Activated T-helper 2 cell treated with anti-CD3 and anti-CD28 coated beads, Interferon-gamma antibody, Interleukin-2, Interleukin-4, amounts not matched to agents 10 μg/mL and 5 μg/mL and 100 μg/mL, durations not matched to agents 14 hours and 24 hours and 36 hours (primary cell): ENCODE measurements around the gene MALL. TPM values are rescaled to one million over a fixed set of nuclear protein-coding genes. Genes with fewer than 3 reads are reported as not detected.

ENCODE experiments used
- DNase-seq: peaks from one replicate; pipeline ENCODE4 v3.0.0; 2021; ENCODE audit warnings: low spot score
- H3K27ac Mint-ChIP-seq: one replicate; pipeline ENCODE4 v1.8.0; 2021; ENCODE audit warnings: mixed read lengths
- H3K27me3 Mint-ChIP-seq: one replicate; pipeline ENCODE4 v1.8.0; 2021; ENCODE audit warnings: low read depth, mixed read lengths
- H3K36me3 Mint-ChIP-seq: one replicate; pipeline ENCODE4 v1.8.0; 2021; ENCODE audit warnings: low read depth, mixed read lengths
- H3K4me1 Mint-ChIP-seq: one replicate; pipeline ENCODE4 v1.8.0; 2021; ENCODE audit warnings: low read depth, mixed read lengths
- H3K4me3 Mint-ChIP-seq: one replicate; pipeline ENCODE4 v1.8.0; 2021; ENCODE audit warnings: low read depth, mild to moderate bottlenecking, moderate library complexity, mixed read lengths
- H3K9me3 Mint-ChIP-seq: one replicate; pipeline ENCODE4 v1.8.0; 2021; ENCODE audit warnings: mixed read lengths
- intact Hi-C: fragments of 100-400 bp; cut with micrococcal nuclease; formaldehyde crosslinking; loops from one replicate; pipeline ENCODE4 v1.15.1; 2023
- total RNA-seq: library from RNA; stranded (reverse); gene quantifications from 2 replicates; pipeline ENCODE4 v1.2.3, GENCODE V29; 2022

The MALL gene
- total RNA-seq, 1 donor from 2014 or later, result 2.3 TPM

DNA sequence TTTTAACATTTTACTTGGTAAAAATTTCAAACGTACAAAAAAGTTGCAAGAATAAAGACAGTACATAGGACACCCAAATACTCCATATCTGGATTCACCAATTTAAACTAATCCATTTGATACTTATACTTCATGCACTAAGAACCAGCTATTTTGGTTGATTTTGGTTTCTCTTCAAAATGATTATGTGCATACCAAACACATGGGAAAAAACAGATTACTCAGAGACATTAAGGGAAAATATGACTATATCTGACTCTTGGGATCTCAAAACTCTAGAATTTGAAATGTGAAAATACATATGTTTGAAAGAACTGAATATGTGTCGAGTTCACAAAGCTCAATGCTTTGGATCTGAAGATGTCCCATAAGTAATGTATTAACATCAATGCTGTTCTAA is 15.5 kb upstream of the MALL start:
- Mint-ChIP-seq H3K27ac (no peak overlapping the region), H3K4me1 (peaks cover 5% of the 10 kb centered on the region), H3K36me3 (no peaks in the 10 kb centered on the region), H3K9me3 (peaks cover 26% of the 10 kb centered on the region), H3K27me3 (peaks cover 2% of the 10 kb centered on the region), H3K4me3 (no peak overlapping the region)
- DNase-seq, result no peak
- intact Hi-C loops, result no loop called here

DNA sequence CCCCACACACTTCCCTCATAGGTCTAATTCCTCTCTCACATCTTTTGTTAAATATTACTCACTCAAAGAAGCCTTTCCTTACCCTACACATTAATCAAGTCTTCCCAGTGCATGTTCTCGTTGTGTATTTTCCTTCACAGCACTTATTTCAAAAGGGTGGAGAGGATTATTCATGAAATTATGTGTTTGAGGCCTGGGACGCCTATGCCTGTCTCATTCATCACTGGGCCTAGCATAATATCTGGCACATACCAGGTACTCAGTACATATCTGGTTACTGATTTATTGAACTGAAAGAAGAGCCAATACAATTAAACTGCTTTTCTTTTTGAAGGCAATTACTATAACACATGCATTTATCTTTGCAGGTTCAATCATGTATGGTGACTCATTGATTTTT is 15.1 kb upstream of the MALL start:
- Mint-ChIP-seq H3K4me3 (no peak overlapping the region), H3K36me3 (no peaks in the 10 kb centered on the region), H3K27me3 (peaks cover 2% of the 10 kb centered on the region), H3K9me3 (peaks cover 26% of the 10 kb centered on the region), H3K4me1 (peaks cover 8% of the 10 kb centered on the region), H3K27ac (no peak overlapping the region)
- intact Hi-C loops, result no loop called here
- no peak for DNase-seq

DNA sequence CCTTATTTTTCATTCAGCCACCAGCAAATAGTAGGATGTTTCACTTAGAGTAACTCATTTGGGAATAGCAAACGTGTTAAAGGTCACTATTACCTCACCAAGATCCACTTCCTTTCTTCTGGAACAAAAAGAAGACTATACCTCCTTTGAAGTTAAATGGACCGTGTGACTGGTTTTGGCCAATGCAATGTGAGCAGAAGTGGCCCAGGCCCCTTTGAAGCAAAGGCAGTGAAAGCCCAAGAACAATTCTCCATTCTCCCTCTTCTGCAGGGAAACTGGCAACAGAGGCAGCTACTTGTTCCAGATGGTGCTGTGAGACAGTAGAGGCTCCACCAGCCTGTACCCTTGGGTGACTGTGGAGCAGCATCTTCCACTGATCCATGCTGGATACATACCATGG is 11.3 kb upstream of the MALL start:
- intact Hi-C loops, result no loop called here
- Mint-ChIP-seq H3K27ac (no peak overlapping the region), H3K36me3 (no peaks in the 10 kb centered on the region), H3K4me1 (peaks cover 6% of the 10 kb centered on the region), H3K27me3 (peaks cover 2% of the 10 kb centered on the region), H3K4me3 (no peak overlapping the region), H3K9me3 (no peaks in the 10 kb centered on the region)
- no peak for DNase-seq

DNA sequence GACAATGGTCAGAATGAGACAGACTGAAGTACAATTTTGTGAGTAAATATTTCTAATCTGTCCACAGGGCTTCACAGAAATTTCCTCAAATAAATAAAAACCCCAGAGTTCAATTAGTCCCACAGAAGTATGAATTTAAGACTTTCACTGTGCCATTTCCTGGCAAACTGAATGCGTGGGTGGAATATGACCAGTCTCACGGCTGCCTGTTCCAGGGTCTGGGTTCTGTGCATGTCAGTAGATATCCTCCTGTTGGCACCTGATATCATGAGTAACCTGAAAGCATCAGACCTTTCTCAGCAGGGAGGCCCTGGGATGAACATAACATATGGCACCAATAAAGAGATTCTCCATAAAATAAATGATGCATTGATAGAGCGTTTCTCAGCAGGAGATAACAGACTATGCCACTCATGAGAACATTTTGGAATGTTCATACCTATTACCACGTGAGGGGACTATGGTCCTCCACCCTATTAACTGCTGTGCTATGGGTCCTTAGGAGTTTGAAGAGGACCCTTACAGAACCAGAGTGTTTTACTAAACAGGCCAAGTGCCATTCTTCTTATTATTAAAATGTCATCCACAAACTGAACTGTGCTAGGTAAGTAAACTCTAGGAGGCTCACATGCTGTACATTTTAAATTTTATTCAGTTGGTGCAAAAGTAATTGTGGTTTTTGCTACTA is 10.6 kb upstream of the MALL start:
- Mint-ChIP-seq H3K4me3 (no peak overlapping the region), H3K27me3 (peaks cover 2% of the 10 kb centered on the region), H3K36me3 (no peaks in the 10 kb centered on the region), H3K9me3 (no peaks in the 10 kb centered on the region), H3K27ac (no peak overlapping the region), H3K4me1 (peaks cover 6% of the 10 kb centered on the region)
- intact Hi-C loops, result no loop called here
- no peak for DNase-seq

DNA sequence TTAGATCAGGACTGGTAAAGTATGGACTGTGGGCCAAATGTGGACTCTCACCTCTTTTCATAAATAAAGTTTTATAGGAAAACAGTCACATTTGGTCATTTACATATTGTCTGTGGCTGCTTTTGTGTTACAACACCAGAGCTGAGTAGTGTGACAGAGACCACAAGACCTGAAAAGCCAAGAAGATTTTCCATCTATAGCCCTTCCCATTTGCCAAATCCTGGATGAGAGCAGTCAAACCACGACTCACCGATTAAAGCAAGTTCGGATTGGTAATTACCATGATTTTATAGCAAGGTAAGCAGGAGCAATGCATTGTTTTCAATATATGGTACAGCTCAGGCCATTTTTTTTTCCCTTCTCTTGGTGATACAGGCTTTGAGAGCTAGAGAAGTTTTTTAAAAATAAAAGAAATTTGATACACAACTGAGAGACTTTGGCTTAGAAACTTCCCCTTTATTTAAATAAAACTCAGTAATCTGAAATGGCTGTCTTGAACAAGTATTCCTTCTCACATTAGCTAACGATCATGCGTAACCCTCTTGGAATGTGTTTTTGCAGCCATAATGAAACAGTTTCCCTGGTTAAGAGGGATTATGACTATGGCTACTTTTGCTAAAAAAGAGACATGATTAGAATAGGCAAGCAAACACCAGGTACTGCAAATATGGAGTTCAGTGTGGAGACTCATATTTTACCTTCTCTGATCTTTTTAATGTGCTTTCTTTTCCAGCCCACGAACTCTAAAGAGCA is 9.5 kb upstream of the MALL start:
- no peaks in the 10 kb centered on the region for H3K9me3 Mint-ChIP-seq
- no peak overlapping the region for H3K4me3 Mint-ChIP-seq
- no peak for DNase-seq
- H3K36me3 Mint-ChIP-seq, result no peaks in the 10 kb centered on the region
- H3K4me1 Mint-ChIP-seq, result peaks cover 6% of the 10 kb centered on the region
- H3K27ac Mint-ChIP-seq, result no peak overlapping the region
- intact Hi-C loops, result no loop called here
- H3K27me3 Mint-ChIP-seq, result no peaks in the 10 kb centered on the region

GRCh38 chr2:110124038-110124825 is 8.6 kb upstream of the MALL start:
- no peak for DNase-seq
- intact Hi-C loops, result no loop called here

DNA sequence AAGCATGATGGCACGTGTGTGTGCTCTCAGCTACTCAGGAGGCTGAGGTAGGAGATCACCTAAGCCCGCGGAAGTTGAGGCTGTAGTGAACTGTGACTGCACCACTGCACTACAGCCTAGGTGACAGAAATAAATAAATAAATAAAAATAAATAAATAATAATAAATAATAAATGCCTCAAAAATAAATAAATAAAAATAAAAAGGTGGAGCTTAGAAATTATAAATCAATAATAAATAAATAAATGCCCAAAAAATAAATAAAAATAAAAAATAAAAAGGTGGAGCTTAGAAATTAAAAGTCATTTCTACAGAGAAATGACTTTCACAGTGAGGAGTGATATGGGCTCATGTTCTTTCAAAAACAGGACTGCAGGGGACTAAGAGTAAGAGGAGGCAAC is 6.0 kb upstream of the MALL start:
- intact Hi-C loops, result no loop called here
- Mint-ChIP-seq H3K4me3 (no peak overlapping the region), H3K4me1 (peaks cover 6% of the 10 kb centered on the region), H3K36me3 (no peaks in the 10 kb centered on the region), H3K27me3 (peaks cover 21% of the 10 kb centered on the region), H3K27ac (no peak overlapping the region), H3K9me3 (no peaks in the 10 kb centered on the region)
- no peak for DNase-seq

More at GRCh38 chr2:110124038-110124825, 8.6 kb upstream of the MALL start:
- no peaks in the 10 kb centered on the region for H3K36me3 Mint-ChIP-seq
- H3K27ac Mint-ChIP-seq, result no peak overlapping the region
- H3K27me3 Mint-ChIP-seq, result no peaks in the 10 kb centered on the region
- H3K4me1 Mint-ChIP-seq, result peaks cover 6% of the 10 kb centered on the region
- H3K9me3 Mint-ChIP-seq, result no peaks in the 10 kb centered on the region
- no peak overlapping the region for H3K4me3 Mint-ChIP-seq

GRCh38 chr2:110121052-110121334 is 5.4 kb upstream of the MALL start:
- no peak overlapping the region for H3K27ac Mint-ChIP-seq
- no peaks in the 10 kb centered on the region for H3K9me3 Mint-ChIP-seq
- intact Hi-C loops, result no loop called here
- H3K27me3 Mint-ChIP-seq, result peaks cover 27% of the 10 kb centered on the region
- no peaks in the 10 kb centered on the region for H3K36me3 Mint-ChIP-seq
- no peak for DNase-seq
- H3K4me1 Mint-ChIP-seq, result peaks cover 3% of the 10 kb centered on the region
- no peak overlapping the region for H3K4me3 Mint-ChIP-seq

- Mint-ChIP-seq H3K27me3 (peaks cover 28% of the 10 kb centered on the region), H3K4me1 (peaks cover under 1% of the 10 kb centered on the region), H3K9me3 (no peaks in the 10 kb centered on the region), H3K4me3 (no peak overlapping the region), H3K27ac (no peak overlapping the region), H3K36me3 (no peaks in the 10 kb centered on the region)
- no peak for DNase-seq
- intact Hi-C loops, result no loop called here
Observed at GRCh38 chr2:110120171-110121051, 4.8 kb upstream of the MALL start.

GRCh38 chr2:110116033-110116710 is 550 bp upstream of the MALL start:
- no peaks in the 10 kb centered on the region for H3K9me3 Mint-ChIP-seq
- H3K4me1 Mint-ChIP-seq, result peaks cover 11% of the 10 kb centered on the region
- no peak for DNase-seq
- intact Hi-C loops, result no loop called here
- H3K27ac Mint-ChIP-seq, result no peak overlapping the region
- no peak overlapping the region for H3K4me3 Mint-ChIP-seq
- peaks cover 49% of the 10 kb centered on the region for H3K27me3 Mint-ChIP-seq
- no peaks in the 10 kb centered on the region for H3K36me3 Mint-ChIP-seq

DNA sequence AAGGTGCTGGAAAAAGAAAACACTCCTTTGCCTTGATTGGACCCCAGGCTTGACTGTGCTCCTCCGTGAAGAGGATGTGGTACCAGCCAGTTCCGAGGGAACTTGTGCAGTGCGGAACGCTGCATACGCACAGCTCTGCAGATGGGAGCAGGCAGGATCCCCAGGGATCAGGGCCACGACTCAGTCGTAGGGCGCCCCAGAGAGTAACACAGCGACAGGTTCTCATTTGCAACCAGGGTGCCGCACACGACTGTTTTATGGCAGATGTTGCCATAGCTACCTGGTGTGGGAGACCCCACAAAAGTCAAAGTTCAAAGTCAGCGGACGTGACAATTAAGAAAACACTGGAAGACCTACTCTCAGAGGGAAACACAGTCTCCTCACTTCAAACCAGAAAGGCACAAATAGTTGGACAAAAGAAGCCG is 779 bp downstream of the MALL start:
- H3K36me3 Mint-ChIP-seq, result no peaks in the 10 kb centered on the region
- intact Hi-C loops, result loop anchor here (1.0 kb wide), 1 partner anchor 42 kb away; no protein-coding TSS in a partner anchor
- H3K4me1 Mint-ChIP-seq, result peaks cover 16% of the 10 kb centered on the region
- no peak for DNase-seq
- peaks cover 58% of the 10 kb centered on the region for H3K27me3 Mint-ChIP-seq
- peaks cover 5% of the 10 kb centered on the region for H3K9me3 Mint-ChIP-seq
- H3K4me3 Mint-ChIP-seq, result peak overlapping the region; percentile 18
- no peak overlapping the region for H3K27ac Mint-ChIP-seq
